SK-N-SH treated with all-trans-retinoic acid at 6 μM for 48 hours (cell line): Measurements from ENCODE around the gene LUC7L2.

ENCODE experiments used
- ARNTL ChIP-seq: fragments of 450-650 bp; formaldehyde crosslinking; IDR thresholded peaks from 2 replicates; pipeline ENCODE4 v1.5.0; 2020; ENCODE audit warnings: low read depth, mild to moderate bottlenecking, moderate library complexity, borderline replicate concordance
- CSRNP3 ChIP-seq: fragments of 250-450 bp; sonication (Bioruptor Pico); IDR thresholded peaks from 2 replicates; pipeline ENCODE4 v1.5.1; 2021; ENCODE audit warnings: mild to moderate bottlenecking, moderate library complexity
- ESRRG ChIP-seq: fragments of 250-450 bp; sonication (Bioruptor Pico); IDR thresholded peaks from 2 replicates; pipeline ENCODE4 v1.6.1; 2021; ENCODE audit warnings: mild to moderate bottlenecking
- PATZ1 ChIP-seq: fragments of 250-450 bp; sonication (Bioruptor Pico); IDR thresholded peaks from 2 replicates; pipeline ENCODE4 v1.8.0; 2020; ENCODE audit warnings: mild to moderate bottlenecking, moderate library complexity, borderline replicate concordance
- PPARA ChIP-seq: fragments of 250-450 bp; sonication (Bioruptor Pico); IDR thresholded peaks from 2 replicates; pipeline ENCODE4 v1.5.0; 2020; ENCODE audit warnings: mild to moderate bottlenecking, borderline replicate concordance
- TOX ChIP-seq: fragments of 250-450 bp; sonication (Bioruptor Pico); IDR thresholded peaks from 2 replicates; pipeline ENCODE4 v1.8.0; 2021; ENCODE audit warnings: mild to moderate bottlenecking, moderate library complexity, borderline replicate concordance
- ZFP3 ChIP-seq: fragments of 250-450 bp; sonication (Bioruptor Pico); IDR thresholded peaks from 2 replicates; pipeline ENCODE4 v1.5.0; 2020; ENCODE audit warnings: mild to moderate bottlenecking, moderate library complexity
- ZFP30 ChIP-seq: fragments of 450-650 bp; formaldehyde crosslinking; IDR thresholded peaks from 2 replicates; pipeline ENCODE4 v1.5.0; 2022; ENCODE audit warnings: mild to moderate bottlenecking, moderate library complexity
- TF ChIP-seq, protein P1 (sequence below): fragments of 250-450 bp; sonication (Bioruptor Pico); IDR thresholded peaks from 2 replicates; pipeline ENCODE4 v1.8.0; 2021; ENCODE audit warnings: low read depth, mild to moderate bottlenecking, moderate library complexity, borderline replicate concordance

DNA sequence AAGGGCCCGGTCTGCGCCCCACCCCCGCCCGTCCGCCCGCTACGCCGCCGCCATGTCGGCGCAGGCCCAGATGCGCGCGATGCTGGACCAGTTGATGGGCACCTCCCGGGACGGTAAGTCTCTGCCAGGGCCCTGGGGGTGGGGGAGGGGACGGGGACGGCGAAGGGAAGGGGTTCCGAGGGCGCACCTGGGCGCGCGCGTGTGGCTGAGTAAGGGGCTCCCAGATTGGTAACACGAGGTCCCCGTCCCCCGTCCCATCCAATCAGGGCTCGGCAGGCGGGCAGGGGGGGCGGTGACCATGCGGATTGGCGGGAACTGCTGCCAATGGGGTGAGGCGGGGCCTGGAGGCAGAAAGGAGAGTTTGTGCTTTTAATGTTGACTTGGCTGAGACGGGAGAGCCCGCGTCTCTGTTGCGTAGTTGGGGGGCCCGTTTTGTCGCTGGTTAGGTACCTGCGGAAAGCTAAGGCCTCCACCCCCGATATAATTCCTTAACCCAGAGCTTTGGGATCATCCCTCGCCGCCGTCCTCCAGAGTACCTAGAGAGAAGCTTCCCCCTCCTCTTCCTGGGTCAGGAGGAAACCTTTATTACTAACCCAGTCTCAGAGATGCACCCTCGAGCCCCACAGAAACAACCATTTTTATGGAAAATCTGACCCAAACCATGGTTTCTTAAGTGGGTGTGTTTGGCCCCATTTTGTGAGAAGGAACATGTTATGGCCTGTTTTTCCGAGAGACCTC lies 685 bp downstream of the LUC7L2 start:
- TF ChIP-seq TOX (CRISPR knock-in tag) = no peak
- TF ChIP-seq ESRRG (CRISPR knock-in tag) = no peak
- TF ChIP-seq ZFP3 (CRISPR knock-in tag) = no peak
- TF ChIP-seq PPARA (CRISPR knock-in tag) = no peak
- no peak for TF ChIP-seq CSRNP3 (CRISPR knock-in tag)
- TF ChIP-seq ZFP30 = no peak
- no peak for TF ChIP-seq ARNTL
- TF ChIP-seq, protein P1, sequence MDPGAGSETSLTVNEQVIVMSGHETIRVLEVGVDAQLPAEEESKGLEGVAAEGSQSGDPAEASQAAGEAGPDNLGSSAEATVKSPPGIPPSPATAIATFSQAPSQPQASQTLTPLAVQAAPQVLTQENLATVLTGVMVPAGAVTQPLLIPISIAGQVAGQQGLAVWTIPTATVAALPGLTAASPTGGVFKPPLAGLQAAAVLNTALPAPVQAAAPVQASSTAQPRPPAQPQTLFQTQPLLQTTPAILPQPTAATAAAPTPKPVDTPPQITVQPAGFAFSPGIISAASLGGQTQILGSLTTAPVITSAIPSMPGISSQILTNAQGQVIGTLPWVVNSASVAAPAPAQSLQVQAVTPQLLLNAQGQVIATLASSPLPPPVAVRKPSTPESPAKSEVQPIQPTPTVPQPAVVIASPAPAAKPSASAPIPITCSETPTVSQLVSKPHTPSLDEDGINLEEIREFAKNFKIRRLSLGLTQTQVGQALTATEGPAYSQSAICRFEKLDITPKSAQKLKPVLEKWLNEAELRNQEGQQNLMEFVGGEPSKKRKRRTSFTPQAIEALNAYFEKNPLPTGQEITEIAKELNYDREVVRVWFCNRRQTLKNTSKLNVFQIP (CRISPR knock-in tag) = no peak
- TF ChIP-seq PATZ1 = peak; percentile 51; the same call in 1 of the 2 replicates
